T-helper 2 cell treated with Interferon-gamma antibody and Interleukin-4, amounts not matched to agents 5 μg/mL and 100 μg/mL, for 36 hours (primary cell): ENCODE data around the gene GHDC.
"Not testable (repeated sequence)": the region's sequence is repeated elsewhere in the genome, so short reads cannot be mapped to it uniquely, and the experiment has no call there.

ENCODE experiments used
- DNase-seq: peaks from one replicate; pipeline ENCODE4 v3.0.0; 2021; ENCODE audit warnings: low spot score
- H3K27ac Mint-ChIP-seq: one replicate; pipeline ENCODE4 v1.8.0; 2021; ENCODE audit warnings: mild to moderate bottlenecking, mixed read lengths
- H3K27me3 Mint-ChIP-seq: one replicate; pipeline ENCODE4 v1.8.0; 2021; ENCODE audit warnings: low read depth, mixed read lengths
- H3K36me3 Mint-ChIP-seq: one replicate; pipeline ENCODE4 v1.8.0; 2021; ENCODE audit warnings: low read depth, mixed read lengths
- H3K4me1 Mint-ChIP-seq: one replicate; pipeline ENCODE4 v1.8.0; 2021; ENCODE audit warnings: low read depth, mixed read lengths
- H3K4me3 Mint-ChIP-seq: one replicate; pipeline ENCODE4 v1.8.0; 2022; ENCODE audit warnings: mild to moderate bottlenecking, moderate library complexity, mixed read lengths
- H3K9me3 Mint-ChIP-seq: one replicate; pipeline ENCODE4 v1.8.0; 2021; ENCODE audit warnings: mixed read lengths

GHDC gene

DNA sequence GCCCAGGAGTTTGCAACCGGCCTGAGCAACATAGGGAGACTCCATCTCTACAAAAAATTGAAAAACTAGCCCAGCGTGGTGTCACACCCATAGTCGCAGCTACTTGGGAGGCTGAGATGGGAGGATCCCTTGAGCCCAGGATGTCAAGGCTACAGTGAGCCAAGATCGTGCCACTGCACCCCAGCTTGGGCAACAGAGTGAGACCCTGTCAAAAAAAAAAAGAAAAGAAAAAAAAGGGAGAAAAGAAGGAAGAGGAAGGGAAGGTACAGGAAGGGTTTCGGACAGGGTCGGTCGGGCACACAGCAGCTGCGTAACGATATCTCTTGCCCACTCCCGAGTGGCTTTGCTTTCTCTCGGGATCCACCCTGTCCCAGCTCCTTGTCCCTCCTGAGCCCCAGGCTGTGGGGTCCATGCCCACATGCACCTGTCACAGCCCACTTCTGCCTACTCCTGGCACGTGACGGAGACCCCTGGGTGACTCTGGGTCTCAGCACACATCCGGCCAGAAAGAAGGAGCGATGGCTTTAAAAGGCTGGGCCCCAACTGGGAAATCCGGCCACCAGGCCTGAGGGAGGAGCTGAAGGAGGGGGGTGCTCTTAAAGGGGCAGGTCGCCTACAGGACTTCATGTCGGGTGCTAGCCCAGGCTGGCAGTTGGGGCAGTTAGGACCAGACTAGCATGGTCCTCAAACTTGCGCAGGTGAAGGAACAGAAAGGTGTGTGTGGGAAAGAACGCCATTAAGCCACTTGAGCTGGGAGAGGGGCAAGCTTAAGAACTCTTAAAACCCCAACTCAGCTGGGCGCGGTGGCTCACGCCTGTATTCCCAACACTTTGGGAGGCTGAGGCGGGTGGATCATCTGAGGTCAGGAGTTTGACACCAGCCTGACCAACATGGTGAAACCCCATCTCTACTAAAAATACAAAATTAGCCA, at the start of gene GHDC:
GHDC (minus strand) TSS at position 526 of the 931 bp plus-strand sequence. CDS start 913 bp downstream, outside the sequence.
- H3K4me3 Mint-ChIP-seq = peak within 1 kb of the TSS; percentile 94
- peaks cover under 1% of the 10 kb centered on the region for H3K36me3 Mint-ChIP-seq
- peak; percentile 83 for DNase-seq
- H3K9me3 Mint-ChIP-seq = no peaks in the 10 kb centered on the region
- peak within 1 kb of the TSS; percentile 91 for H3K27ac Mint-ChIP-seq
- H3K4me1 Mint-ChIP-seq = peaks cover 12% of the 10 kb centered on the region
- no peaks in the 10 kb centered on the region for H3K27me3 Mint-ChIP-seq

GRCh38 chr17:42243493-42243982, 49.2 kb upstream of the GHDC start:
- Mint-ChIP-seq H3K27ac (no peak overlapping the region), H3K4me1 (peaks cover 24% of the 10 kb centered on the region)

GRCh38 chr17:42241871-42242270, 47.6 kb upstream of the GHDC start:
- H3K4me1 Mint-ChIP-seq = peaks cover 12% of the 10 kb centered on the region
- no peaks in the 10 kb centered on the region for H3K9me3 Mint-ChIP-seq

More at GRCh38 chr17:42243493-42243982, 49.2 kb upstream of the GHDC start:
- no peaks in the 10 kb centered on the region for H3K9me3 Mint-ChIP-seq
- H3K27me3 Mint-ChIP-seq = no peaks in the 10 kb centered on the region
- DNase-seq = no peak
- peaks cover 11% of the 10 kb centered on the region for H3K36me3 Mint-ChIP-seq
- H3K4me3 Mint-ChIP-seq = no peak overlapping the region

GRCh38 chr17:42240863-42241262, 46.6 kb upstream of the GHDC start:
- H3K4me3 Mint-ChIP-seq, H3K27ac Mint-ChIP-seq, DNase-seq, H3K27me3 Mint-ChIP-seq, H3K9me3 Mint-ChIP-seq, H3K36me3 Mint-ChIP-seq, H3K4me1 Mint-ChIP-seq: not testable (repeated sequence)

More at GRCh38 chr17:42241871-42242270, 47.6 kb upstream of the GHDC start:
- H3K27me3 Mint-ChIP-seq = no peaks in the 10 kb centered on the region
- H3K4me3 Mint-ChIP-seq = no peak overlapping the region
- DNase-seq = no peak
- peaks cover 9% of the 10 kb centered on the region for H3K36me3 Mint-ChIP-seq
- H3K27ac Mint-ChIP-seq = no peak overlapping the region

DNA sequence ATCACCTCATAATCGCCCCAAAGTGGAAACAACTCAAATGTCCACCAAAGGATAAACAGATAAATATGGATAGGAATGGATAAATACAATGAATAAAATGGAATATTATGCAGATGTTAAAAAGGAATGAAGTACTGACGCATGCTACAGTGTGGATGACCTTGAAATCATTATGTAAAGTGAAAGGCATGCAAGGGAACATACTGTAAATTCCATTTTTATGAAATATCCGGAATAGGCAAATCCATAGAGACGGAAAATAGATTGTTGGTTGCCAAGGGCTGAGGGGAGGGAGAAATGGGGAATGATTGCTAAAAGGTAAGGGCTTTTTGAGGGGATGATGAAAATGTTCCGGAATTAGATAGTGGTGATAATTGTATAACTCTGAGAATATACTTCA, 45.9 kb upstream of the GHDC start:
- no peak for DNase-seq
- Mint-ChIP-seq H3K4me3 (no peak overlapping the region), H3K27ac (no peak overlapping the region), H3K27me3 (no peaks in the 10 kb centered on the region), H3K9me3 (no peaks in the 10 kb centered on the region), H3K36me3 (peaks cover 2% of the 10 kb centered on the region), H3K4me1 (peaks cover 7% of the 10 kb centered on the region)

DNA sequence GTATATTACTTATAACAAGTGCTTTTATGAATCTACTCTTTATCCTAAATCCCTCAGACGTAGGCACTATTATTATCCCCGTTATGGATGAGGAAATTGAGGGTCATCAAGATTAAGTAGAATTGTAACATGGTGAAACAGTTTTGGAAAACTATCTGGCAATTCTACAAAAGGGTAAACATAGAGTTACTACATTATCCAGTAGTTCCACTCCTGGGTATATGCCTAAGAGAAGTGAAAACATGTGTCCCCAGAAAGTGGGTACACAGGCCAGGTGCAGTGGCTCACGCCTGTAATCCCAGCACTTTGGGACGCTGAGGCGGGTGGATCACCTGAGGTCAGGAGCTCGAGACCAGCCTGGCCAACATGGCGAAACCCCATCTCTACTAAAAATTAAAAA, 45.3 kb upstream of the GHDC start:
- H3K4me1 Mint-ChIP-seq = peaks cover 10% of the 10 kb centered on the region
- H3K27me3 Mint-ChIP-seq, H3K27ac Mint-ChIP-seq, H3K9me3 Mint-ChIP-seq, DNase-seq, H3K4me3 Mint-ChIP-seq, H3K36me3 Mint-ChIP-seq: not testable (repeated sequence)

DNA sequence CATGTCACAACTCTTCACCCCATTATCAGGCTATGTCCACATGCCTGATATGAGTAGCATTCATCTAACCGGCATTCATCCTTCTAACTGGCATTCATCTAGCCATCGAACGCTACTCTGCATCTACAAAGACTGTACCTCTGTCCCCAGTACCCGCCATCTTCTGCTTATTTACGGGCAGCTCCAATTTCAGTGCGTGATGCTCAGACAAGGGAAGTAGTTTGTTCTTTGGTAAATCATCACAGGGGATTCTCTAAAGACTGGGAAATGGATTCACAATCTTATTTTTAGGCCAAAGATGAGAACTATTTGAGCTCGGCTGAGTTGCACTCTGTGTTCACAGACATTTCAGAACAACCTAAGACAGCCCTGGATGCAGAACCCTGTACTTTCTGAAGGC, 42.5 kb upstream of the GHDC start:
- H3K27ac Mint-ChIP-seq = no peak overlapping the region

DNA sequence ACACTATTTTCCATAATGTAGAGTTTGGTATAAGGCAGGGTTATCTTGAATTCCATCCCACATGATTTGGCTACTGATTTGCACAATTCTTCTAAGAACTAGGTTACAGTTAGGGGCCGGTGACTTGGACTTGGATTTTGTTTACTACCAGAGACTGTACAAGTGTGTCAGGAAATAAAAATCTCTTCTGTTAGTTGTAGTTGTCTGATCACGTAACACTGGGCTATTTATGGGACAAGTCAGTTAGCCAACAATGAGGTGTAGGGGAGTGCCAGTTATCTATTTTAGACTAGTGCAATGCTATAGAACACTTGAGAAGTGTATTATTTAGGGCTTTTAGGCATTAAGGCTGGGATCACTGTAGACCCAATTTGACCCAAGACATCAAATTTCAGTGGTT, 39.7 kb upstream of the GHDC start:
- Mint-ChIP-seq H3K4me1 (peaks cover 8% of the 10 kb centered on the region), H3K27ac (no peak overlapping the region), H3K36me3 (peaks cover 16% of the 10 kb centered on the region), H3K9me3 (no peaks in the 10 kb centered on the region), H3K4me3 (no peak overlapping the region), H3K27me3 (no peaks in the 10 kb centered on the region)
- DNase-seq = no peak

More for the DNA sequence above, 42.5 kb upstream of the GHDC start:
- Mint-ChIP-seq H3K9me3 (no peaks in the 10 kb centered on the region), H3K4me1 (peaks cover 11% of the 10 kb centered on the region), H3K27me3 (no peaks in the 10 kb centered on the region), H3K4me3 (no peak overlapping the region), H3K36me3 (peaks cover 7% of the 10 kb centered on the region)
- no peak for DNase-seq

DNA sequence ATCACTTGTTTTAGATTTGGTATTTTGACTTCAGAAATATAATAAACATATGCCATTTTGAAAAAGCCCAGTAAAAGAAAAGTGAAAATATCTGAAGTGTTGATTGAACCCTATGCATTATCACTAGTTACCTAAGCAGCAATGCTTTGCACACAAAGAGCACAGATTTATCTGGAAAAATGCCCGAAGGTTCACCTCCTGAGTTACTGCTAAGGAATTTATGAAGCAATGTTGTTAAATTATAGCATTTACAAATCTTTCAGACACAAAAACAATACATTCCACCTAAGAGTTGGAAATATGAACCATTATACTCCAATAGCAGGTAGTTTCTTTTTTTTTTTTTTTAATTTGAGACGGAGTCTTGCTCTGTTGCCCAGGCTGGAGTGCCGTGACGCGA, 38.9 kb upstream of the GHDC start:
- DNase-seq = no peak
- Mint-ChIP-seq H3K27me3 (no peaks in the 10 kb centered on the region), H3K9me3 (no peaks in the 10 kb centered on the region)

GRCh38 chr17:42230225-42230624, 35.9 kb upstream of the GHDC start:
- Mint-ChIP-seq H3K27me3 (no peaks in the 10 kb centered on the region), H3K36me3 (peaks cover 32% of the 10 kb centered on the region), H3K27ac (no peak overlapping the region), H3K4me1 (peaks cover 8% of the 10 kb centered on the region), H3K4me3 (no peak overlapping the region), H3K9me3 (no peaks in the 10 kb centered on the region)
- DNase-seq = no peak

More for the DNA sequence above, 38.9 kb upstream of the GHDC start:
- Mint-ChIP-seq H3K4me1 (peaks cover 10% of the 10 kb centered on the region), H3K27ac (no peak overlapping the region), H3K4me3 (no peak overlapping the region), H3K36me3 (peaks cover 22% of the 10 kb centered on the region)

DNA sequence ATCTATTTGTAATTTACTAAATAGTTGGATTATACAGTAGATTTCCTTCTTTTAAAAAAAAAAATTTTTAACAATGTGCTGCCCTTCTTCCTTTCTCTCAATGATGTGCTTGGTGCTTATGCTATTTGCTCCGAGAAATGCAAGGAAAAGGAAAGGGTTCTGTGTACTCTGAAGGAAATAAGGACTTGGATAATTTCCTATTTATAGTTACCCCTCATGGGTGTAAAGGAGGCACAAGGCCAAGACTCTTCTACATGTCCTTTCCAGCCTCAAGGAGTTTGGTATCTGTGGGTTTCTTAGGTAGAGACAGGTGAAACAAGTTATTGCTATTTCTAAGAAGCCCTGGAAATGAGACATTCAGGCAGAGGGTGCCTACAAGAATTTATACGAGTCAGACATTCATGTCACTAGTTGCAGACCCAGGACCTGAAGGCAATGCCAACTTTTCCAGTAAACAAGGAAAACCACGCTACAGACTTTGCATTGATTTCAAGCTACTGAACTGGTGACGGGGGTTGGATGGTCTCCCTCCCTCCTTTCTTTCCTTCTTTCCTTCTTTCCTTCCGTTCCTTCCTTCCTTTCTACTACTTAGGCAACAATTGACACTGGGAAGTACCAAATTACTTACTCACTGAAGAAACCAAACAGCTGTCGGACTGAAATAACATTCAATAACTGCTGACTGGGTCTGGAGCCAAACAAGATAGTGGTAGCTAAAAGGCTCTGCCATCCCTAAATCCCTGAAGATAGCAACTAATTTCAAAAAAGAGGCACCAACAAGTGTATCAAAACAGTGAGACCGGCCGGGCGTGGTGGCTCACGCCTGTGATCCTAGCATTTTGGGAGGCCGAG, 33.8 kb upstream of the GHDC start:
- Mint-ChIP-seq H3K4me1 (peaks cover 5% of the 10 kb centered on the region), H3K27ac (peak overlapping the region; percentile 1), H3K27me3 (no peaks in the 10 kb centered on the region), H3K9me3 (no peaks in the 10 kb centered on the region), H3K36me3 (peaks cover 43% of the 10 kb centered on the region), H3K4me3 (no peak overlapping the region)
- DNase-seq = no peak

GRCh38 chr17:42225646-42226045, 31.4 kb upstream of the GHDC start:
- Mint-ChIP-seq H3K27ac (no peak overlapping the region), H3K4me3 (no peak overlapping the region), H3K9me3 (no peaks in the 10 kb centered on the region), H3K4me1 (peaks cover 7% of the 10 kb centered on the region), H3K36me3 (peaks cover 47% of the 10 kb centered on the region), H3K27me3 (no peaks in the 10 kb centered on the region)
- DNase-seq = no peak

DNA sequence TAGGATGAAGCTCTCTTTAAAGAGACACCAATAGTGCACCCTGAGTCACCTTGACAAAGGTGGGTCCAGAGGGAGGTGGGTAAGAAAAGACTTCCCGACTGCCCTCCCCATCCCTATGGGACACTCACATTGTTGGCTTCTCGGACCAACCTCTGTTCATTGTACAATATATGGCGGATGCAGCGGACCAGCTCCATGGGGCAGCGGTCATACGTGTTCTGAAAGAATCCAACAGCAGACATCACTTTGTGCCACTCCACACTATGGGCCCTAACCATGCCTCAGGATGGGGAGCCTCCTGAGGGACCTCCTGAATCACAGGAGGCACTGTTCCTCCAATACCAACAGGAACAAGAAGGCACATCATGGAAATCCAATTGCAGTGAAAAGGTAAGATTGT, 30.4 kb upstream of the GHDC start:
- no peak overlapping the region for H3K27ac Mint-ChIP-seq

More for the DNA sequence above, 30.4 kb upstream of the GHDC start:
- Mint-ChIP-seq H3K4me3 (no peak overlapping the region), H3K4me1 (peaks cover 7% of the 10 kb centered on the region), H3K9me3 (no peaks in the 10 kb centered on the region), H3K27me3 (no peaks in the 10 kb centered on the region), H3K36me3 (peaks cover 40% of the 10 kb centered on the region)
- DNase-seq = no peak
